ENCODE results near the gene TADA1.

DNA sequence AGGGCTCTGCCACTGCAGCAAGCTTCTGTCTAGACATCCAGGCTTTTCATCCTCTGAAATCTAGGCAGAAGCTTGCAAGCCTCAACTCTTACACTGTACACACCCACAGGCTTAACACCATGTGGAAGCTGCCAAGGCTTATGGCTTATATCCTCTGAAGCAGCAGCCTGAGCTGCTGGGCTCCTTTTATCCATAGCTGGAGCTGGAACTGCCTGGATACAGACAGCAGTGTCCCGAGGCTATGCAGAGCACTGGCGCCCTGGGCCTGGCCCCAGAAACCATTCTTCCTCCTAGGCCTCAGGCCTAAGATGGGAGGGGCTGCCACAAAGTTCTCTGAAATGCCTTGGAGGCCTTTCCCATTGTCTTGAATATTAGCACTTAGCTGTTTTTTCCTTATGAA is 56.1 kb downstream of the TADA1 start:
- TF ChIP-seq GATA2 (IDR thresholded peaks at IDR 0.05; ENCODE audit: low read depth, low read length) (no peak), GATA3 (IDR thresholded peaks at IDR 0.05; ENCODE audit: low read depth, low read length) (no peak)
